Heart left ventricle (tissue), 13 donors: ENCODE measurements around the gene NTPCR.

Experiments used
- POLR2A ChIP-seq, 2 donors: fragments of 450-650 bp; IDR thresholded peaks; one replicate each; pipeline ENCODE4 v1.6.1; 2017; ENCODE audit warnings: antibody characterized with exemption in 2 of 2, mild to moderate bottlenecking in 2 of 2, moderate library complexity in 2 of 2
- TF ChIP-seq, protein P1 (sequence below), 12 donors: fragments of 200-600 bp; sonication (generic) in 4 of 12; IDR thresholded peaks; one replicate each; pipeline versions ENCODE4 v1.5.0 to v1.8.0; 2018 to 2022; ENCODE audit warnings: antibody characterized with exemption in 12 of 12, mild to moderate bottlenecking in 5 of 12
- donor health status: ischemic (EF 13 %, LVEDD 7.1; RV severe dilation, severe dysfunction).
- donor health status: DM: no; HTN: yes; CAD: no.
- donor health status: DM: no; HTN: no; CAD: no.
- donor health status: ischemic (EF 25% LVEDD 6.9; RV normal size, moderate dysfunction).
- donor health status: ischemic (EF 25% LVEDD 5.7; RV mildly dilated, moderate dysfunction).
- donor health status: ischemic (EF 35%, LVEDD 5.7; RV mildly dilated, moderate dysfunction).
- donor health status: nonischemic (EF 11% LVEDD 7.7; RV severe dilation, severe dysfunction).
- donor health status: DM: yes; HTN: yes; CAD: no.
- donor health status: PGD.
- donor health status: ischemic (EF 29% LVEDD 5.4; RV normal size, mild dysfunction).
- donor health status: nonischemic (EF 23%, LVEDD 6.1; RV moderate dilation, normal function).

DNA sequence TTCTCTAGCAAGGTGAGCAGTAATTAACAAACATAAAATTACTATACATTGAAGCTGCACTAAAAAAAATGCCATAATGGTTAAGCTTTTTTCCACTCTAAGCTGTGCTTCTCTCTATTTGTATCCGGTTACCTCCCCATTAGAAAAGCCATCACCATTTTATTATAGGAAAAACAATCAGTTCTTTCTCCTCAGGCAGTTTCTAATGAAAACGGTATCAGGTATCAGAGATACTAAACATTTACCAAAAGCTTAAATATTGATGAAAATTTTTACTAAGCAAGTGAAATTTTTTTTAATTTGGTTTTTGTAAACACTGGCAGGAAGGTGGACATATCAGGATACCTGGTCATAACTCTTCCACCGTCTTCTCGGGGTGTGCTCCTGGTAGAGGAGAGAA lies 14.2 kb downstream of the NTPCR start:
- TF ChIP-seq, protein P1, sequence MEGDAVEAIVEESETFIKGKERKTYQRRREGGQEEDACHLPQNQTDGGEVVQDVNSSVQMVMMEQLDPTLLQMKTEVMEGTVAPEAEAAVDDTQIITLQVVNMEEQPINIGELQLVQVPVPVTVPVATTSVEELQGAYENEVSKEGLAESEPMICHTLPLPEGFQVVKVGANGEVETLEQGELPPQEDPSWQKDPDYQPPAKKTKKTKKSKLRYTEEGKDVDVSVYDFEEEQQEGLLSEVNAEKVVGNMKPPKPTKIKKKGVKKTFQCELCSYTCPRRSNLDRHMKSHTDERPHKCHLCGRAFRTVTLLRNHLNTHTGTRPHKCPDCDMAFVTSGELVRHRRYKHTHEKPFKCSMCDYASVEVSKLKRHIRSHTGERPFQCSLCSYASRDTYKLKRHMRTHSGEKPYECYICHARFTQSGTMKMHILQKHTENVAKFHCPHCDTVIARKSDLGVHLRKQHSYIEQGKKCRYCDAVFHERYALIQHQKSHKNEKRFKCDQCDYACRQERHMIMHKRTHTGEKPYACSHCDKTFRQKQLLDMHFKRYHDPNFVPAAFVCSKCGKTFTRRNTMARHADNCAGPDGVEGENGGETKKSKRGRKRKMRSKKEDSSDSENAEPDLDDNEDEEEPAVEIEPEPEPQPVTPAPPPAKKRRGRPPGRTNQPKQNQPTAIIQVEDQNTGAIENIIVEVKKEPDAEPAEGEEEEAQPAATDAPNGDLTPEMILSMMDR (IDR thresholded peaks at IDR 0.05): no peak
- TF ChIP-seq POLR2A (IDR thresholded peaks at IDR 0.05): no peak
